HFF-Myc (cell line): ENCODE data around the gene FBLN2.
"Not testable (repeated sequence)": the region's sequence is repeated elsewhere in the genome, so short reads cannot be mapped to it uniquely, and the experiment has no call there.

ENCODE experiments used
- DNase-seq: peaks from one replicate; pipeline ENCODE4 v3.0.0-alpha.2; 2011; ENCODE audit warnings: low read depth; ENCODE audit errors: extremely low read depth
- H3K4me3 ChIP-seq: replicated peaks from 2 replicates; pipeline ENCODE4 v1.5.1; 2011; ENCODE audit warnings: low read depth, mild to moderate bottlenecking, control low read depth, low read length
- CTCF ChIP-seq: IDR thresholded peaks from 2 replicates; pipeline ENCODE4 v1.5.1; 2012; ENCODE audit warnings: mild to moderate bottlenecking, low read depth, low read length, control low read depth; ENCODE audit errors: missing control alignments

FBLN2 gene

GRCh38 chr3:13557417-13557816, 8.5 kb downstream of the FBLN2 start:
- no peak for DNase-seq
- no peak for TF ChIP-seq CTCF
- no peak overlapping the region for H3K4me3 ChIP-seq

GRCh38 chr3:13557926-13558325, 9.0 kb downstream of the FBLN2 start:
- TF ChIP-seq CTCF, result no peak
- no peak for DNase-seq
- H3K4me3 ChIP-seq, result no peak overlapping the region

GRCh38 chr3:13558651-13559050, 9.7 kb downstream of the FBLN2 start:
- H3K4me3 ChIP-seq, result no peak overlapping the region
- no peak for DNase-seq
- TF ChIP-seq CTCF, result no peak

GRCh38 chr3:13559764-13560525, 11.0 kb downstream of the FBLN2 start:
- TF ChIP-seq CTCF, result no peak
- DNase-seq, result no peak
- no peak overlapping the region for H3K4me3 ChIP-seq

- DNase-seq, result no peak
- TF ChIP-seq CTCF, result no peak
- no peak overlapping the region for H3K4me3 ChIP-seq
Measured at GRCh38 chr3:13561376-13561775, 12.5 kb downstream of the FBLN2 start.

- TF ChIP-seq CTCF, result no peak
- no peak for DNase-seq
Measured at GRCh38 chr3:13561967-13562366, 13.0 kb downstream of the FBLN2 start.

GRCh38 chr3:13562421-13562820, 13.5 kb downstream of the FBLN2 start:
- DNase-seq, H3K4me3 ChIP-seq: not testable (repeated sequence)

More at GRCh38 chr3:13561967-13562366, 13.0 kb downstream of the FBLN2 start:
- no peak overlapping the region for H3K4me3 ChIP-seq
